Measurements from ENCODE around the gene LRRC19. TPM values are rescaled to one million over a fixed set of nuclear protein-coding genes. Genes with fewer than 3 reads are reported as not detected.

LRRC19 gene
- total RNA-seq, 1 experiment from 2014 or later, result not detected

GRCh38 chr9:27047136-27047535, 41.7 kb upstream of the LRRC19 start:
- intact Hi-C loops (cut with micrococcal nuclease; ENCODE audit: unreplicated experiment), result no loop called here
- Histone ChIP-seq H3K27me3 (ENCODE audit: control insufficient read depth, insufficient read depth, low read length) (no peaks in the 10 kb centered on the region), H3K27ac (ENCODE audit: low read length) (no peak overlapping the region), H3K4me1 (ENCODE audit: control insufficient read depth, insufficient read depth, low read length) (no peaks in the 10 kb centered on the region), H3K36me3 (ENCODE audit: control insufficient read depth, insufficient read depth, low read length) (no peaks in the 10 kb centered on the region), H3K4me3 (ENCODE audit: low read depth in 2 of 2, low read length in 2 of 2) (no peak overlapping the region), H3K9me3 (ENCODE audit: control insufficient read depth, insufficient read depth, low read depth, low read length) (no peaks in the 10 kb centered on the region)
- POLR2A ChIA-PET, result no interaction called here
- in situ Hi-C loops (cut with HindIII; ENCODE audit: low pct_unique_long_range_greater_than_20kb, low sequenced_read_pairs), result no loop called here
- TF ChIP-seq TCF7L2 (IDR thresholded peaks at IDR 0.05; ENCODE audit: low read depth, low read length), result no peak
- TF ChIP-seq POLR2AphosphoS5 (IDR thresholded peaks at IDR 0.05; ENCODE audit: low read depth, low read length), result no peak
- TF ChIP-seq SIN3A (IDR thresholded peaks at IDR 0.05; ENCODE audit: borderline replicate concordance, insufficient read depth, low read depth, low read length), result no peak
- no peak for TF ChIP-seq REST (IDR thresholded peaks at IDR 0.05; ENCODE audit: insufficient read depth in 1 of 2, low read depth in 2 of 2, low read length in 1 of 2)
- TF ChIP-seq CTCF (IDR thresholded peaks at IDR 0.05), result no peak
- no TSS peak for BruUV-seq (replicated peaks)
- CTCF ChIA-PET, result no interaction called here
- no peak for ATAC-seq
- no peak for DNase-seq (ENCODE audit: low read depth, low spot score)

- intact Hi-C loops (cut with micrococcal nuclease; ENCODE audit: unreplicated experiment), result no loop called here
- BruUV-seq (replicated peaks), result no TSS peak
- TF ChIP-seq CTCF (IDR thresholded peaks at IDR 0.05) (no peak), SIN3A (IDR thresholded peaks at IDR 0.05; ENCODE audit: borderline replicate concordance, insufficient read depth, low read depth, low read length) (no peak), TCF7L2 (IDR thresholded peaks at IDR 0.05; ENCODE audit: low read depth, low read length) (no peak), POLR2AphosphoS5 (IDR thresholded peaks at IDR 0.05; ENCODE audit: low read depth, low read length) (no peak), REST (IDR thresholded peaks at IDR 0.05; ENCODE audit: insufficient read depth in 1 of 2, low read depth in 2 of 2, low read length in 1 of 2) (no peak)
These were observed 37.7 kb upstream of the LRRC19 start for GRCh38 chr9:27043176-27043575.

More at GRCh38 chr9:27043176-27043575, 37.7 kb upstream of the LRRC19 start:
- Histone ChIP-seq H3K27me3 (ENCODE audit: control insufficient read depth, insufficient read depth, low read length) (no peaks in the 10 kb centered on the region), H3K27ac (ENCODE audit: low read length) (no peak overlapping the region), H3K9me3 (ENCODE audit: control insufficient read depth, insufficient read depth, low read depth, low read length) (no peaks in the 10 kb centered on the region), H3K36me3 (ENCODE audit: control insufficient read depth, insufficient read depth, low read length) (no peaks in the 10 kb centered on the region), H3K4me3 (ENCODE audit: low read depth in 2 of 2, low read length in 2 of 2) (no peak overlapping the region), H3K4me1 (ENCODE audit: control insufficient read depth, insufficient read depth, low read length) (no peaks in the 10 kb centered on the region)
- ATAC-seq (no peak), DNase-seq (ENCODE audit: low read depth, low spot score) (no peak)
- CTCF ChIA-PET, result no interaction called here
- POLR2A ChIA-PET, result no interaction called here
- in situ Hi-C loops (cut with HindIII; ENCODE audit: low pct_unique_long_range_greater_than_20kb, low sequenced_read_pairs), result no loop called here

Measured in Panc1 (cell line).